G401 (cell line): Measurements from ENCODE around the gene RTKN. TPM values are rescaled to one million over a fixed set of nuclear protein-coding genes. Genes with fewer than 3 reads are reported as not detected.
"Not testable (repeated sequence)": the region's sequence is repeated elsewhere in the genome, so short reads cannot be mapped to it uniquely, and the experiment has no call there.

Experiments used
- DNase-seq: peaks from one replicate; pipeline ENCODE4 v3.0.0-alpha.2; 2015; ENCODE audit warnings: low spot score
- in situ Hi-C: cut with HindIII; loops from 2 replicates; pipeline ENCODE4 v1.10.0; 2016; ENCODE audit warnings: low sequenced_read_pairs, mixed read lengths
- total RNA-seq: library from RNA; depleted of rRNA; stranded (reverse); fragments of >200 nt; shearing (Covaris generic); gene quantifications from 2 replicates; pipeline ENCODE4 v1.2.3, GENCODE V29; 2014

Gene RTKN
- total RNA-seq, 1 experiment from 2014 or later = 46.5 TPM

- in situ Hi-C loops = no loop called here
- DNase-seq = no peak
Observed at GRCh38 chr2:74462054-74462785, 20.5 kb upstream of the RTKN start.

- DNase-seq = no peak
- in situ Hi-C loops = no loop called here
Observed at GRCh38 chr2:74461187-74462053, 19.7 kb upstream of the RTKN start.

GRCh38 chr2:74460187-74460586, 18.4 kb upstream of the RTKN start:
- DNase-seq, in situ Hi-C loops: not testable (repeated sequence)

- in situ Hi-C loops, DNase-seq: not testable (repeated sequence)
Observed at GRCh38 chr2:74459503-74460118, 17.9 kb upstream of the RTKN start.

GRCh38 chr2:74458938-74459363, 17.2 kb upstream of the RTKN start:
- DNase-seq = no peak
- in situ Hi-C loops = no loop called here

GRCh38 chr2:74458132-74458937, 16.6 kb upstream of the RTKN start, which contains the start of gene WBP1:
WBP1 (plus strand) TSS chr2:74458438; CDS start chr2:74458603, 165 bp downstream.
- in situ Hi-C loops = no loop called here
- DNase-seq = peak; percentile 100

- DNase-seq = peak; percentile 63
- in situ Hi-C loops = no loop called here
Observed at GRCh38 chr2:74457549-74458131, 15.9 kb upstream of the RTKN start.

- in situ Hi-C loops = no loop called here
- no peak for DNase-seq
Observed at GRCh38 chr2:74457129-74457548, 15.4 kb upstream of the RTKN start.

- DNase-seq = peak; percentile 97
- in situ Hi-C loops = no loop called here
Observed at GRCh38 chr2:74454654-74455511, 13.1 kb upstream of the RTKN start, which contains the start of gene INO80B. INO80B (plus strand) TSS chr2:74455087; CDS start chr2:74455117, 30 bp downstream.

GRCh38 chr2:74450570-74451190, 8.9 kb upstream of the RTKN start:
- DNase-seq = no peak
- in situ Hi-C loops = no loop called here

GRCh38 chr2:74448771-74449170, 7.0 kb upstream of the RTKN start:
- in situ Hi-C loops = no loop called here
- no peak for DNase-seq

- in situ Hi-C loops = no loop called here
- no peak for DNase-seq
Observed at GRCh38 chr2:74447230-74447999, 5.7 kb upstream of the RTKN start.

GRCh38 chr2:74444498-74445318, 3.0 kb upstream of the RTKN start:
- in situ Hi-C loops = no loop called here
- no peak for DNase-seq

- in situ Hi-C loops = not testable (repeated sequence)
Observed at GRCh38 chr2:74442483-74443297, 953 bp upstream of the RTKN start.

GRCh38 chr2:74441170-74441689, 507 bp downstream of the RTKN start:
- in situ Hi-C loops = no loop called here
- no peak for DNase-seq

More at GRCh38 chr2:74442483-74443297, 953 bp upstream of the RTKN start:
- not testable (repeated sequence) for DNase-seq
